Common myeloid progenitor, CD34-positive (primary cell): Measurements from ENCODE around the gene FOXP1.

Source experiments
- CTCF ChIA-PET: fragments of 350-600 bp; sonication (Branson Sonifier 250); formaldehyde crosslinking; loops from one replicate; lab custom pipeline; 2021; ENCODE audit warnings: antibody characterized with exemption; lab: Charles Lee
- POLR2A ChIA-PET: fragments of 350-600 bp; sonication (Branson Sonifier 250); formaldehyde crosslinking; loops from one replicate; lab custom pipeline; 2021; ENCODE audit warnings: antibody characterized with exemption; lab: Charles Lee
- DNase-seq, 3 donors: peaks; one replicate each; pipeline versions ENCODE4 v3.0.0 to v3.0.0-alpha.2; 2013
- H3K27ac ChIP-seq, 2 experiments: 1 replicate in 1 of 2; 2 replicates in 1 of 2; pipeline ENCODE4 v1.7.0; 2013; ENCODE audit warnings: inconsistent platforms in 2 of 2, low read length in 2 of 2, mild to moderate bottlenecking in 2 of 2, low read depth in 1 of 2, moderate library complexity in 1 of 2; ENCODE audit not compliant: severe bottlenecking in 2 of 2, insufficient read depth in 1 of 2, poor library complexity in 1 of 2
- H3K27me3 ChIP-seq, 5 experiments: replicated peaks in 2 of 5; 1 replicate in 3 of 5; 2 replicates in 2 of 5; pipeline versions ENCODE4 v1.6.1 to v1.7.0; 2013; ENCODE audit warnings: low read length in 4 of 5, mild to moderate bottlenecking in 2 of 5, moderate library complexity in 2 of 5, inconsistent platforms in 1 of 5; ENCODE audit not compliant: insufficient read depth in 5 of 5, control insufficient read depth in 4 of 5
- H3K36me3 ChIP-seq, 4 experiments: 1 replicate in 2 of 4; 2 replicates in 2 of 4; pipeline versions ENCODE4 v1.6.1 to v1.7.0; 2013; ENCODE audit warnings: low read length in 3 of 4, control low read depth in 1 of 4, mild to moderate bottlenecking in 1 of 4; ENCODE audit not compliant: control insufficient read depth in 4 of 4, insufficient read depth in 4 of 4
- H3K4me1 ChIP-seq, 4 experiments: 1 replicate in 3 of 4; 2 replicates in 1 of 4; pipeline versions ENCODE4 v1.6.1 to v1.7.1; 2013; ENCODE audit warnings: low read length in 3 of 4, mild to moderate bottlenecking in 3 of 4, control low read depth in 1 of 4, inconsistent platforms in 1 of 4, moderate library complexity in 1 of 4; ENCODE audit not compliant: control insufficient read depth in 4 of 4, insufficient read depth in 4 of 4; ENCODE audit errors: control extremely low read depth in 1 of 4
- H3K4me3 ChIP-seq, 7 experiments: 1 replicate in 4 of 7; 2 replicates in 3 of 7; pipeline versions ENCODE4 v1.5.1 to v1.7.0; 2013; ENCODE audit warnings: mild to moderate bottlenecking in 7 of 7, low read length in 6 of 7, moderate library complexity in 6 of 7, inconsistent platforms in 2 of 7, low read depth in 2 of 7, control low read depth in 1 of 7; ENCODE audit not compliant: insufficient read depth in 4 of 7, control insufficient read depth in 1 of 7; ENCODE audit errors: extremely low read depth in 1 of 7
- H3K9me3 ChIP-seq, 5 experiments: 1 replicate in 4 of 5; 2 replicates in 1 of 5; pipeline versions ENCODE4 v1.6.1 to v1.7.1; 2013; ENCODE audit warnings: low read length in 4 of 5, mild to moderate bottlenecking in 2 of 5, inconsistent platforms in 1 of 5, low read depth in 1 of 5, moderate library complexity in 1 of 5; ENCODE audit not compliant: control insufficient read depth in 4 of 5, insufficient read depth in 2 of 5; ENCODE audit errors: control extremely low read depth in 1 of 5
- WGBS: methylation state at CpG from one replicate; pipeline ENCODE4 v1.1.5; 2013; ENCODE audit not compliant: insufficient coverage; 5-methylcytosine and 5-hydroxymethylcytosine counted together

FOXP1 gene

GRCh38 chr3:71332813-71333212 lies 250.7 kb downstream of the FOXP1 start:
- H3K4me3 ChIP-seq, result no peak overlapping the region
- peaks cover 0 to 1% (median 0%) of the 10 kb centered on the region in 4 experiments for H3K4me1 ChIP-seq
- H3K36me3 ChIP-seq, result peaks cover 0 to 24% (median 3%) of the 10 kb centered on the region in 4 experiments
- no peak for DNase-seq
- 90% methylated on average over 3 of the region's 4 CpGs for WGBS
- H3K9me3 ChIP-seq, result no peaks in the 10 kb centered on the region
- H3K27me3 ChIP-seq, result no peaks in the 10 kb centered on the region
- CTCF ChIA-PET, result interaction anchor here (0.6 to 1.3 kb wide), 4 partner anchors 16 to 165 kb away, joined by 3 read pairs; no protein-coding TSS in a partner anchor
- H3K27ac ChIP-seq, result no peak overlapping the region
- POLR2A ChIA-PET, result interaction anchor here (1.1 kb wide), 1 partner anchor 10 kb away, joined by 4 read pairs; no protein-coding TSS in a partner anchor

GRCh38 chr3:71330909-71331308 lies 252.6 kb downstream of the FOXP1 start:
- WGBS, result no CpG with 5 or more reads among the region's 18 CpGs
- no peak overlapping the region for H3K4me3 ChIP-seq
- no peaks in the 10 kb centered on the region for H3K9me3 ChIP-seq
- no peaks in the 10 kb centered on the region for H3K27me3 ChIP-seq
- H3K4me1 ChIP-seq, result peaks cover 0 to 5% (median 0%) of the 10 kb centered on the region in 4 experiments
- peaks cover 0 to 24% (median 3%) of the 10 kb centered on the region in 4 experiments for H3K36me3 ChIP-seq
- no peak for DNase-seq
- H3K27ac ChIP-seq, result no peak overlapping the region
- ChIA-PET POLR2A (interaction anchor here (0.6 kb wide), 1 partner anchor 365 kb away, joined by 3 read pairs; no protein-coding TSS in a partner anchor), CTCF (no interaction called here)

GRCh38 chr3:71330505-71330904 lies 253.0 kb downstream of the FOXP1 start:
- Histone ChIP-seq H3K27ac (no peak overlapping the region), H3K27me3 (no peaks in the 10 kb centered on the region), H3K4me1 (peaks cover 0 to 5% (median 0%) of the 10 kb centered on the region in 4 experiments), H3K9me3 (no peaks in the 10 kb centered on the region), H3K4me3 (no peak overlapping the region), H3K36me3 (peaks cover 0 to 24% (median 3%) of the 10 kb centered on the region in 4 experiments)
- no CpG with 5 or more reads among the region's 1 CpG for WGBS
- ChIA-PET POLR2A (no interaction called here), CTCF (no interaction called here)
- DNase-seq, result no peak

GRCh38 chr3:71329817-71330216 lies 253.7 kb downstream of the FOXP1 start:
- Histone ChIP-seq H3K27me3 (no peaks in the 10 kb centered on the region), H3K4me1 (peaks cover 0 to 5% (median 0%) of the 10 kb centered on the region in 4 experiments), H3K36me3 (peaks cover 0 to 21% (median 3%) of the 10 kb centered on the region in 4 experiments), H3K27ac (no peak overlapping the region), H3K9me3 (no peaks in the 10 kb centered on the region), H3K4me3 (no peak overlapping the region)
- DNase-seq, result no peak
- no CpG with 5 or more reads among the region's 1 CpG for WGBS
- POLR2A ChIA-PET, result no interaction called here
- CTCF ChIA-PET, result no interaction called here

- Histone ChIP-seq H3K27me3 (no peaks in the 10 kb centered on the region), H3K27ac (no peak overlapping the region), H3K4me1 (peaks cover 0 to 5% (median 0%) of the 10 kb centered on the region in 4 experiments), H3K9me3 (no peaks in the 10 kb centered on the region), H3K4me3 (no peak overlapping the region), H3K36me3 (peaks cover 0 to 18% (median 3%) of the 10 kb centered on the region in 4 experiments)
- DNase-seq, result no peak
- ChIA-PET POLR2A (no interaction called here), CTCF (interaction anchor here (1.0 to 1.2 kb wide), 2 partner anchors 8 to 12 kb away, joined by 3 to 4 read pairs; no protein-coding TSS in a partner anchor)
- WGBS, result 100% methylated on average over 2 of the region's 8 CpGs
These were observed 254.6 kb downstream of the FOXP1 start for GRCh38 chr3:71328926-71329325.

- POLR2A ChIA-PET, result no interaction called here
These were observed 255.6 kb downstream of the FOXP1 start for GRCh38 chr3:71327936-71328335.

GRCh38 chr3:71325715-71326114 lies 257.8 kb downstream of the FOXP1 start:
- POLR2A ChIA-PET, result no interaction called here
- Histone ChIP-seq H3K36me3 (peaks cover 0 to 5% (median under 1%) of the 10 kb centered on the region in 4 experiments), H3K27me3 (no peaks in the 10 kb centered on the region), H3K4me1 (peaks cover 0 to 9% (median 2%) of the 10 kb centered on the region in 4 experiments), H3K9me3 (no peaks in the 10 kb centered on the region), H3K27ac (no peak overlapping the region), H3K4me3 (no peak overlapping the region)
- no peak for DNase-seq
- WGBS, result 86% methylated on average over 2 of the region's 3 CpGs
- CTCF ChIA-PET, result no interaction called here

More at GRCh38 chr3:71327936-71328335, 255.6 kb downstream of the FOXP1 start:
- Histone ChIP-seq H3K9me3 (no peaks in the 10 kb centered on the region), H3K4me3 (no peak overlapping the region), H3K27me3 (no peaks in the 10 kb centered on the region), H3K27ac (no peak overlapping the region), H3K36me3 (peaks cover 0 to 16% (median 3%) of the 10 kb centered on the region in 4 experiments), H3K4me1 (peaks cover 0 to 5% (median 0%) of the 10 kb centered on the region in 4 experiments)
- CTCF ChIA-PET, result interaction anchor here (1.2 kb wide), 1 partner anchor 11 kb away, joined by 3 read pairs; no protein-coding TSS in a partner anchor
- 100% methylated on average over 2 of the region's 4 CpGs for WGBS
- DNase-seq, result no peak
